Loucy (cell line): ENCODE results near the gene BCAS3.

Experiments
- H2AFZ ChIP-seq: fragments of 200-600 bp; sonication (generic); 2 replicates; pipeline ENCODE4 v1.6.0; 2016; ENCODE audit warnings: antibody characterized with exemption, mild to moderate bottlenecking, low read length, moderate library complexity
- H3F3A ChIP-seq: fragments of 200-600 bp; 2 replicates; pipeline ENCODE4 v1.6.0; 2016; ENCODE audit warnings: antibody characterized with exemption, low read depth, mild to moderate bottlenecking
- H3K27me3 ChIP-seq: fragments of 200-600 bp; sonication (generic); 2 replicates; pipeline ENCODE4 v1.6.1; 2014; ENCODE audit warnings: low read length, mild to moderate bottlenecking; ENCODE audit not compliant: insufficient read depth, poor library complexity, severe bottlenecking
- H3K36me3 ChIP-seq: fragments of 200-600 bp; sonication (generic); 2 replicates; pipeline ENCODE4 v1.6.1; 2016; ENCODE audit warnings: low read length; ENCODE audit not compliant: insufficient read depth
- H3K4me1 ChIP-seq: fragments of 200-600 bp; sonication (generic); 2 replicates; pipeline ENCODE4 v1.5.1; 2014; ENCODE audit warnings: low read length, mild to moderate bottlenecking; ENCODE audit not compliant: insufficient read depth, poor library complexity, severe bottlenecking
- H3K4me2 ChIP-seq: fragments of 200-600 bp; sonication (generic); 2 replicates; pipeline ENCODE4 v1.6.0; 2014; ENCODE audit warnings: antibody characterized with exemption, low read length, low read depth, mild to moderate bottlenecking; ENCODE audit not compliant: poor library complexity, severe bottlenecking
- H3K4me3 ChIP-seq: fragments of 200-600 bp; sonication (generic); 2 replicates; pipeline ENCODE4 v1.5.1; 2014; ENCODE audit warnings: low read length, mild to moderate bottlenecking, mixed read lengths; ENCODE audit not compliant: poor library complexity, severe bottlenecking
- H3K79me2 ChIP-seq: fragments of 200-600 bp; sonication (generic); 2 replicates; pipeline ENCODE4 v1.6.1; 2014; ENCODE audit warnings: low read length; ENCODE audit not compliant: insufficient read depth
- H3K9ac ChIP-seq: fragments of 200-600 bp; sonication (generic); 2 replicates; pipeline ENCODE4 v1.6.0; 2014; ENCODE audit warnings: mild to moderate bottlenecking, low read depth, low read length, moderate library complexity; ENCODE audit not compliant: poor library complexity, severe bottlenecking
- H3K9me2 ChIP-seq: fragments of 200-600 bp; sonication (generic); replicated peaks from 2 replicates; pipeline ENCODE4 v1.6.1; 2016; ENCODE audit warnings: low read depth, low read length, mixed read lengths
- H3K9me3 ChIP-seq: fragments of 200-600 bp; sonication (generic); 2 replicates; pipeline ENCODE4 v1.6.1; 2014; ENCODE audit warnings: mild to moderate bottlenecking, antibody characterized with exemption, low read length, low read depth; ENCODE audit not compliant: insufficient read depth
- H4K20me1 ChIP-seq: fragments of 200-600 bp; sonication (generic); 2 replicates; pipeline ENCODE4 v1.6.0; 2014; ENCODE audit warnings: antibody characterized with exemption, low read length, mild to moderate bottlenecking; ENCODE audit not compliant: insufficient read depth, poor library complexity, severe bottlenecking
- EZH2phosphoT487 ChIP-seq: fragments of 200-600 bp; IDR thresholded peaks from 2 replicates; pipeline ENCODE4 v1.6.1; 2018; ENCODE audit warnings: antibody characterized with exemption, mild to moderate bottlenecking, moderate library complexity, borderline replicate concordance
- TF ChIP-seq, protein P1 (sequence below): fragments of 200-600 bp; sonication (generic); conservative IDR thresholded peaks from 2 replicates; pipeline ENCODE4 v1.5.1; 2014; ENCODE audit warnings: mild to moderate bottlenecking, antibody characterized with exemption, low read length

Gene BCAS3

DNA sequence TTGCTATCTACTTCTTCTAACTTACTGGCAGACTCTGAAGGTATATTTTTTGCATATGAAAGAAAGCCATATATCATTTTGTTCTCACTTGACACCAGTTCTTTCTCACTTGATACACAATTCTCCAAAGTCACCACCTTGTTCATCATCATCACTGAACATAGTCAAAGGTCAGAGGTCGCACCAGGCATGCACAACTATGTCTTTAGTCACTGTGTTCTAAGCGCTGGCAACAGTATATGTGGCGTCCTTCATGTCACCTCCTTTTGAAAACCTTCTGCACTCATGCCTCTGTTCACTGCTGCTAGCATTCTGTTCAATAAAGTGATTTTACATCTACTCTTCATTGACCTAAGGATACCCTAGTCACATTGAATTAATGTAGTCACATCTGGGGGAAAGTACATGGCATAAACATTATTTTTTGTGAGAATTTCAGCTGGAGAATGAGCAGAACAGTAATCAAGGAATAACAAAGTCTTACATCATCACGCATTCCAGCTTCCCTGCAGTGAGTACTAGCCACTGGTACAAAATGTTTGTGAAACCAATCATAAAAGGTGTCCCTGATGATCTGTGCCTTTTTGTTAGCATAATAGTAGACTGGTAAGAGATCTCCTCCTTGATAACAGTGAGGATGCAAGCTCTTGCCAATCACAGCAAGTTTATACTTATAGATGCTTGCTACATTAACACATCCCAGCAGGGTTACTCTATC, 754.1 kb downstream of the BCAS3 start:
- Histone ChIP-seq H3K9me2 (no peaks in the 10 kb centered on the region), H3F3A (no peaks in the 10 kb centered on the region), H3K4me2 (no peak overlapping the region), H3K4me3 (no peak overlapping the region), H3K9me3 (peaks cover 5% of the 10 kb centered on the region; the same call in 1 of the 2 replicates), H3K79me2 (no peaks in the 10 kb centered on the region), H4K20me1 (no peaks in the 10 kb centered on the region), H3K27me3 (peaks cover 8% of the 10 kb centered on the region), H3K36me3 (no peaks in the 10 kb centered on the region), H2AFZ (no peak overlapping the region), H3K9ac (no peak overlapping the region), H3K4me1 (no peaks in the 10 kb centered on the region)
- TF ChIP-seq, protein P1, sequence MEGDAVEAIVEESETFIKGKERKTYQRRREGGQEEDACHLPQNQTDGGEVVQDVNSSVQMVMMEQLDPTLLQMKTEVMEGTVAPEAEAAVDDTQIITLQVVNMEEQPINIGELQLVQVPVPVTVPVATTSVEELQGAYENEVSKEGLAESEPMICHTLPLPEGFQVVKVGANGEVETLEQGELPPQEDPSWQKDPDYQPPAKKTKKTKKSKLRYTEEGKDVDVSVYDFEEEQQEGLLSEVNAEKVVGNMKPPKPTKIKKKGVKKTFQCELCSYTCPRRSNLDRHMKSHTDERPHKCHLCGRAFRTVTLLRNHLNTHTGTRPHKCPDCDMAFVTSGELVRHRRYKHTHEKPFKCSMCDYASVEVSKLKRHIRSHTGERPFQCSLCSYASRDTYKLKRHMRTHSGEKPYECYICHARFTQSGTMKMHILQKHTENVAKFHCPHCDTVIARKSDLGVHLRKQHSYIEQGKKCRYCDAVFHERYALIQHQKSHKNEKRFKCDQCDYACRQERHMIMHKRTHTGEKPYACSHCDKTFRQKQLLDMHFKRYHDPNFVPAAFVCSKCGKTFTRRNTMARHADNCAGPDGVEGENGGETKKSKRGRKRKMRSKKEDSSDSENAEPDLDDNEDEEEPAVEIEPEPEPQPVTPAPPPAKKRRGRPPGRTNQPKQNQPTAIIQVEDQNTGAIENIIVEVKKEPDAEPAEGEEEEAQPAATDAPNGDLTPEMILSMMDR: no peak
- TF ChIP-seq EZH2phosphoT487: no peak

DNA sequence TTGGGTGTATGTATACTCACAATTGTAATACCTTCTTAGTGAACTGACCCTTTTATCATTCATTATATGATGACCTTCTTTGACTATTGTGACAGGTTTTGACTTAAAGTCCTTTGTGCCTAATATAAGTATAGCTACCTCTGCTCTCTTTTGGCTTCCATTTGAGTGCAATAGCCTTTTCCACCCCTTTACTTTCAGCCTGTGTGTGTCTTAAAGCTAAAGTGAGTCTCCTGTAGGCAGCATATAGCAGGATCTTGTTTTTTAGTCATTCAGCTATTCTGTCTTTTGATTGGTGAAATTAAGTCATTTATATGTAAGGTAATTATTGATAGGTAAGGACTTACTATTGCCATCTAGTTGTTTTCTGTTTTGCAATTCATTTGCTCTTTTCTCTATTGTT, 758.6 kb downstream of the BCAS3 start:
- no peak overlapping the region for H3K9ac ChIP-seq
- no peak overlapping the region for H3K4me2 ChIP-seq
- peaks cover 15% of the 10 kb centered on the region; the same call in 1 of the 2 replicates for H3K9me3 ChIP-seq
- no peaks in the 10 kb centered on the region for H3K79me2 ChIP-seq
- H3K9me2 ChIP-seq: no peaks in the 10 kb centered on the region
- H2AFZ ChIP-seq: no peak overlapping the region
- H3K36me3 ChIP-seq: no peaks in the 10 kb centered on the region
- no peak overlapping the region for H3K4me3 ChIP-seq
- H3K27me3 ChIP-seq: peaks cover 8% of the 10 kb centered on the region
- no peaks in the 10 kb centered on the region for H3F3A ChIP-seq
- no peaks in the 10 kb centered on the region for H3K4me1 ChIP-seq
- TF ChIP-seq, protein P1: no peak
- TF ChIP-seq EZH2phosphoT487: no peak
- H4K20me1 ChIP-seq: no peaks in the 10 kb centered on the region

DNA sequence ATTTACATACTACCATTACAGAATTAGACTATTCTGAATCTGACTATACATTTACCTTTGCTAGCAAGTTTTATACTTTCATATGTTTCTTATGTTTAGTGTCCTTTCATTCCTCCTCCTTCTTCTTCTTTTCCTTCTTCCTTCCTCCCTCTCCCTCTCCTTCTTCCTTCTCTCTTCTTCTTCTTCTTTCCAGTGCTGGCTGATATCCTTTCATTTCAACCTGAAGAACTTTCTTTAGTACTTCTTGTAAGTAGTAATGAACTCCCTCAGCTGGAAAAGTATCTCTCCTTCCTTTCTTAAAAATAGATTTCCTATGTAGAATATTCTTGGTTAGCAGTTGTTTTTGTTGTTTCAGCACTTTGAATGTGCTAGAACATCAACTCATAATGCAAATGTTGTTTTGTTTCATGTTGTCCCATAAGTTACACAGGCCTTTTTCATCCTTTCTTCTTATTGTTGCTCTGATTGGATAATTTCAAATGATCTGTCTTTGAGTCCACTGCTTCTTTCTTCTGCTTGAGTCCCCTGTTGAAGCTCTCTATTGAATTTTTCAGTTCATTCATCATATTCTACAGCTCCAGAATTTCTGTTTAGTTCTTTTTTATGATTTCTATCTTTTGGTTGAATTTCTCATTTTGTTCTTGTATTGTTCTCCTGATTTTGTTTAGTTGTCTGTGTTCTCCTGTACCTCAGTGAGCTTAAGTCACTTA, 759.5 kb downstream of the BCAS3 start:
- TF ChIP-seq, protein P1: no peak
- no peak for TF ChIP-seq EZH2phosphoT487
- Histone ChIP-seq H3K9ac (no peak overlapping the region), H2AFZ (no peak overlapping the region), H3K4me3 (no peak overlapping the region), H3F3A (no peaks in the 10 kb centered on the region), H3K36me3 (no peaks in the 10 kb centered on the region), H4K20me1 (no peaks in the 10 kb centered on the region), H3K9me2 (no peaks in the 10 kb centered on the region), H3K4me1 (no peaks in the 10 kb centered on the region), H3K9me3 (peaks cover 15% of the 10 kb centered on the region; the same call in 1 of the 2 replicates), H3K4me2 (no peak overlapping the region), H3K79me2 (no peaks in the 10 kb centered on the region), H3K27me3 (peaks cover 8% of the 10 kb centered on the region)
